Glutamatergic neuron (in vitro differentiated cells): ENCODE results near the gene KIAA0408. TPM values are rescaled to one million over a fixed set of nuclear protein-coding genes. Genes with fewer than 3 reads are reported as not detected.

ENCODE experiments used
- DNase-seq: peaks from one replicate; pipeline ENCODE4 v3.0.0; 2022
- H3K27ac Mint-ChIP-seq: one replicate; pipeline ENCODE4 v1.8.0; 2020; ENCODE audit warnings: mild to moderate bottlenecking, mixed read lengths, inconsistent platforms; ENCODE audit not compliant: unreplicated experiment
- H3K27me3 Mint-ChIP-seq: one replicate; pipeline ENCODE4 v1.8.0; 2020; ENCODE audit warnings: mild to moderate bottlenecking, moderate library complexity, mixed read lengths, inconsistent platforms; ENCODE audit not compliant: unreplicated experiment
- H3K36me3 Mint-ChIP-seq: one replicate; pipeline ENCODE4 v1.8.0; 2020; ENCODE audit warnings: mild to moderate bottlenecking, mixed read lengths, inconsistent platforms; ENCODE audit not compliant: unreplicated experiment
- H3K4me1 Mint-ChIP-seq: one replicate; pipeline ENCODE4 v1.8.0; 2020; ENCODE audit warnings: mild to moderate bottlenecking, low read depth, mixed read lengths, inconsistent platforms; ENCODE audit not compliant: unreplicated experiment
- H3K4me3 Mint-ChIP-seq: one replicate; pipeline ENCODE4 v1.8.0; 2020; ENCODE audit warnings: mild to moderate bottlenecking, mixed read lengths, inconsistent platforms; ENCODE audit not compliant: unreplicated experiment
- H3K9me3 Mint-ChIP-seq: one replicate; pipeline ENCODE4 v1.8.0; 2020; ENCODE audit warnings: mild to moderate bottlenecking, moderate library complexity, mixed read lengths, inconsistent platforms; ENCODE audit not compliant: unreplicated experiment
- total RNA-seq: library from RNA; stranded (reverse); fragmentation: NEBNext Ultra II Directional; extraction: Animal tissue kit (Norgen Biotek cat#: 25700); gene quantifications from one replicate; pipeline ENCODE4 v1.2.1, GENCODE V29; 2021; ENCODE audit not compliant: unreplicated experiment
- TF ChIP-seq, protein P1 (sequence below): fragments of 200-600 bp; sonication (generic); IDR thresholded peaks from one replicate; pipeline ENCODE4 v1.5.0; 2021; ENCODE audit not compliant: partially characterized antibody, unreplicated experiment

The KIAA0408 gene
- total RNA-seq, 1 donor from 2014 or later = 110 TPM

DNA sequence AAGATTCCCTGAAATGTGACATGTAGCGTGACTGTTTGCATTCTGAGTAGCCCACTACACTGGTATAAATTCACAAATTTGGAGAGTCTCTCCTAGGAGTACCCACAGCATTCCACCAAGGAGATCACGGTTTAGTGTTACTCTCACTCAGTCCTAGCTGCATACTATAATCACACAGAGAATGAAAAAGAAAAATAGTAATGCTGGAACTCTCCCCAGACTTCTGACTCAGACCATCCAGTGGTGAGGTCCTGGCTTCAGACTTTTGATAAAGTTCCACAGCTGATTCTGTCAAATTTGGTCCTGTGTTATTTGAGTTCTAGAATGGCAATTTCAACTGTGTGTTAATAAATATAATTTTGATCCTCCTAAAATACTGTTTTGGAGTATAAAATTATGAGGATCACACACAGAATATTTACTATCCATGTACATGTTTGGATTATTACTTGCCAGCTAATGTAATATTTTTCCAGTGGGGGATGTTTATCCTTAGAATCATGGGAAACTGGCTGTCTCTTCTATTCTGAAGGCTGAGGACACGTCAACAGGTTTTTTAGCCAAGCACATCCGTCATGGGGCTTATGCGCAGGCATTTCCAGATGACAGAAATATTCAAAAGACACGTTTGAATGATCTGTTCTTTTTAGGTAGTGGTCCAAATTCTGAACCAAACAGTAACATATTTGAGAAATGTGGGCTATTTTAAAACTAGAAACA, 5.1 kb upstream of the KIAA0408 start:
- no peak for DNase-seq
- TF ChIP-seq, protein P1, sequence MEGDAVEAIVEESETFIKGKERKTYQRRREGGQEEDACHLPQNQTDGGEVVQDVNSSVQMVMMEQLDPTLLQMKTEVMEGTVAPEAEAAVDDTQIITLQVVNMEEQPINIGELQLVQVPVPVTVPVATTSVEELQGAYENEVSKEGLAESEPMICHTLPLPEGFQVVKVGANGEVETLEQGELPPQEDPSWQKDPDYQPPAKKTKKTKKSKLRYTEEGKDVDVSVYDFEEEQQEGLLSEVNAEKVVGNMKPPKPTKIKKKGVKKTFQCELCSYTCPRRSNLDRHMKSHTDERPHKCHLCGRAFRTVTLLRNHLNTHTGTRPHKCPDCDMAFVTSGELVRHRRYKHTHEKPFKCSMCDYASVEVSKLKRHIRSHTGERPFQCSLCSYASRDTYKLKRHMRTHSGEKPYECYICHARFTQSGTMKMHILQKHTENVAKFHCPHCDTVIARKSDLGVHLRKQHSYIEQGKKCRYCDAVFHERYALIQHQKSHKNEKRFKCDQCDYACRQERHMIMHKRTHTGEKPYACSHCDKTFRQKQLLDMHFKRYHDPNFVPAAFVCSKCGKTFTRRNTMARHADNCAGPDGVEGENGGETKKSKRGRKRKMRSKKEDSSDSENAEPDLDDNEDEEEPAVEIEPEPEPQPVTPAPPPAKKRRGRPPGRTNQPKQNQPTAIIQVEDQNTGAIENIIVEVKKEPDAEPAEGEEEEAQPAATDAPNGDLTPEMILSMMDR = no peak
- Mint-ChIP-seq H3K4me3 (no peak overlapping the region), H3K27ac (no peak overlapping the region), H3K4me1 (peaks cover 28% of the 10 kb centered on the region), H3K36me3 (no peaks in the 10 kb centered on the region), H3K27me3 (peaks cover 2% of the 10 kb centered on the region), H3K9me3 (peaks cover 3% of the 10 kb centered on the region)

DNA sequence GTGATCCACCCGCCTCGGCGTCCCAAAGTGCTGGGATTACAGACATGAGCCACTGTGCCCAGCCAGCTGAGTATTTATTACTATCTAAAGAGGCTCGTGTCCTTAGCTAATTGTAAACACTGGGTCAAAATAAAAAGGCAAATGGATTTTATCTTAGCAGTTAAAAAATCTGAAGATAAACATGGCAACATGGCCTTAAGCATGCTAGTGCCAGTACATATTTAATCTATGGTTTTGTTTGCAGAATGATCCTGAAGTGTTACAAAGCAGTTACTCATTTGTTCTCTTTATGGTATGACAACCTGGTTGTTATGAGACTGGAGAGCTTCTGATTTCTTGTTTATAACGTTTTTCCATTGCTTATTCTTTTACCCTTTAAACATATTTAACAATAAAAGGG, 3.9 kb upstream of the KIAA0408 start:
- TF ChIP-seq, protein P1 = no peak
- no peak for DNase-seq

DNA sequence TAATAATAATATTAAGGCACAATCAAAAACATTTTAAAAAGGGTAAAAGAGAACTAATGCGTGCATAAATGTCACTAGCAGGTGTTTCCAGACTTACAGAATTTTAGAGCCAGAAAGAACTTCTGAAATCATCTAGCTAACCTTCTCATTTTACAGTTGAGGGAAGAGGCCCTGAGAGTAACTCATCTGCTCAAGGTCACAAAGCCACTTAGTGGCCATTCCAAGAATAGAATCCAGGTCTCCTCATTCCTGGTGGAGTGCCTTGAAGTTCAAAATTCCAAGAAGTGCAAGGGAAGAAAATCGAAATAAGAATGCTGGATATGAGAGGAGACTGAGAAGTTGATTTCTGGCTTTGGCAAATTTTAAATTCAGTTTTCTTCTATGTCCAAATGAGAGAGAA, 3.2 kb upstream of the KIAA0408 start:
- Mint-ChIP-seq H3K9me3 (no peaks in the 10 kb centered on the region), H3K27me3 (peaks cover 2% of the 10 kb centered on the region), H3K4me3 (no peak overlapping the region), H3K36me3 (no peaks in the 10 kb centered on the region), H3K27ac (peak overlapping the region; percentile 43), H3K4me1 (peaks cover 46% of the 10 kb centered on the region)
- TF ChIP-seq, protein P1 = no peak
- DNase-seq = no peak

More for the DNA sequence above, 3.9 kb upstream of the KIAA0408 start:
- H3K9me3 Mint-ChIP-seq = no peaks in the 10 kb centered on the region
- H3K27me3 Mint-ChIP-seq = peaks cover 2% of the 10 kb centered on the region
- no peak overlapping the region for H3K4me3 Mint-ChIP-seq
- H3K4me1 Mint-ChIP-seq = peaks cover 40% of the 10 kb centered on the region
- H3K27ac Mint-ChIP-seq = no peak overlapping the region
- H3K36me3 Mint-ChIP-seq = no peaks in the 10 kb centered on the region

DNA sequence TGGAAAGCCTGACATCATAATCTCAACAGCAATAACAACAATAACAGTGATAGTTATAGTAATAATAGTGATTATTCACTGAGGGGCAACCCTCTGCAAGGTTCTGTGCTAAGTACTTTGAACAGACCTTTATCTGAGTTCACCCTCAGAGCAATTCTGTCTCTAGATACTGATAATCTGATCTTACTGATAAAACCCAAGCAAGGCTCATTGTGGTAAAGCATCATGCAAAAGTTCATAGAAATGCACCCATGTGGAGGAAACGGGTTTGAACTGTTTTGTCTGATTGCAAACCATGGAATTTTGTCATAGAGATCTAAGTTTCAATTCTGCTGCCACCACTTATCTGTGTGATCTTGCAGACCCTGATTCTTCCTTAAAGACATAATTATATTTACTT, 1.3 kb upstream of the KIAA0408 start:
- no peaks in the 10 kb centered on the region for H3K9me3 Mint-ChIP-seq
- TF ChIP-seq, protein P1 = no peak
- no peak for DNase-seq
- H3K27me3 Mint-ChIP-seq = peaks cover 2% of the 10 kb centered on the region
- no peak overlapping the region for H3K4me3 Mint-ChIP-seq
- peaks cover 40% of the 10 kb centered on the region for H3K4me1 Mint-ChIP-seq
- H3K27ac Mint-ChIP-seq = peak overlapping the region; percentile 70
- H3K36me3 Mint-ChIP-seq = no peaks in the 10 kb centered on the region

DNA sequence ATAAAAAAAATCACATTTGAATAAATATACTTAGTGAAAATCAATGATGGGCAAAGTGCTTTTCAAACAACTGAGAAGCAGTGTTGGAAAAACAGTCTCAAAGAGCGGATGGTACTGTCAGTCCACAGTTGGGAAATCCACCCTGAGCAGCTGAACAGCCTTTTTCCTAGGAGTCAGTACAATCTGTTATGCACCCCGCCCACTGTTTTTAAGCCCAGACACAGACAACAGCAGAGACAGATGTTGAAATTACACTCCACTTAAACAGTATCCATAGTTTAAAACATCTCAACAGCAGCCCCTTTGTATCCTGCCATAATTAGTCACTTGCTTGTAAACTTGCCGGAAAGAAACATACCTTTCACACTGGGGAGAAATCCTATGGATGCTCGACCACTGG, 372 bp downstream of the KIAA0408 start:
- peak overlapping the region; percentile 85 for H3K27ac Mint-ChIP-seq
- no peak for DNase-seq
- H3K27me3 Mint-ChIP-seq = peaks cover 2% of the 10 kb centered on the region
- H3K36me3 Mint-ChIP-seq = no peaks in the 10 kb centered on the region
- TF ChIP-seq, protein P1 = no peak
- H3K4me1 Mint-ChIP-seq = peaks cover 33% of the 10 kb centered on the region
- no peaks in the 10 kb centered on the region for H3K9me3 Mint-ChIP-seq
- H3K4me3 Mint-ChIP-seq = peak overlapping the region; percentile 61
